ENCODE measurements around the gene HHAT. TPM values are rescaled to one million over a fixed set of nuclear protein-coding genes. Genes with fewer than 3 reads are reported as not detected.

HHAT gene
- total and polyA plus RNA-seq, 8 donors = under 0.01 to 5.8 (median 1.6) TPM

DNA sequence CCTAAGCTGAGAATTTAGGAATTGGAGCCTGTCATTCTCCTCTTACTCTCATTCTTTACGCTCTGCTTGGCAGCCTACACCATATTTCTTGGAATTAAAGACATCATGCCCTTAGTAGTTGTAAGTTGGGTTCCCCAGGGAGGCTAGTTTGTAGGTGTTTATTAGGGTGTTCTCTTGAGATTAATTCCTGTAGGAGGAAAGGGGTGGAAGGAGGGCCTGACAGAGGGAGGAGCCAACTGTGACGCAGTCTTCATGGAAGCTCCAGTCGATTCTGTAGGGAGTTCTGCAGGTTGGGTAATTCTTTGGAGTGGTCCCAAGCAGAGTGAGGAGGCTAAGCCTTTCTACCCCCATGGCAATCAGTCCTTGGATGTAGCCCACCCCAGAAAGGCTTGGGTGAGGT is 111.4 kb downstream of the HHAT start:
- DNase-seq = no peak

DNA sequence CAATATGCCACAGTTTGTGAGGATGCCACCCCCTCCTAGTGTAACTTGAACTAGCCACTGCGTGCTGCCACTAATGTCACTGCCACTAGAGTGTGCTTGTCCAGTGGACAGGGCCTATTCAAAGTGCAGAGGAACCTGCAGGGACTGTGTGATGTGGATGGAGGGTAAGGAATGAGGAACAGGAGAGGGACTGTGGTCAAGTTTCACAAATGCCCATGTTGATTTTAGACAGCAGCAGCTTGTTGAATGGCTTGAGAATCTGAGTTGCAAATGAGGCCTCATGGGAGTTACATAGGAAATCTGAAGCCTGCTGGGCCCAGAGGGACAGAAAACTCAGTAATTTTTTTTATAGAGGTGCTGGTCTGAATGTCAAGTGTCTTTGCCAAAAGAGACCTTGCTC is 112.3 kb downstream of the HHAT start:
- no peak for DNase-seq
- Histone ChIP-seq H3K9me3 (no peaks in the 10 kb centered on the region), H3K4me1 (no peaks in the 10 kb centered on the region), H3K4me3 (no peak overlapping the region), H3K36me3 (no peaks in the 10 kb centered on the region), H3K27ac (no peak overlapping the region), H3K27me3 (no peaks in the 10 kb centered on the region)
- 92 to 98% (median 94%) methylated on average over 1 of the region's 1 CpG for WGBS, 5 donors
- no peak for TF ChIP-seq EP300 (IDR thresholded peaks at IDR 0.05)
- TF ChIP-seq, protein P1, sequence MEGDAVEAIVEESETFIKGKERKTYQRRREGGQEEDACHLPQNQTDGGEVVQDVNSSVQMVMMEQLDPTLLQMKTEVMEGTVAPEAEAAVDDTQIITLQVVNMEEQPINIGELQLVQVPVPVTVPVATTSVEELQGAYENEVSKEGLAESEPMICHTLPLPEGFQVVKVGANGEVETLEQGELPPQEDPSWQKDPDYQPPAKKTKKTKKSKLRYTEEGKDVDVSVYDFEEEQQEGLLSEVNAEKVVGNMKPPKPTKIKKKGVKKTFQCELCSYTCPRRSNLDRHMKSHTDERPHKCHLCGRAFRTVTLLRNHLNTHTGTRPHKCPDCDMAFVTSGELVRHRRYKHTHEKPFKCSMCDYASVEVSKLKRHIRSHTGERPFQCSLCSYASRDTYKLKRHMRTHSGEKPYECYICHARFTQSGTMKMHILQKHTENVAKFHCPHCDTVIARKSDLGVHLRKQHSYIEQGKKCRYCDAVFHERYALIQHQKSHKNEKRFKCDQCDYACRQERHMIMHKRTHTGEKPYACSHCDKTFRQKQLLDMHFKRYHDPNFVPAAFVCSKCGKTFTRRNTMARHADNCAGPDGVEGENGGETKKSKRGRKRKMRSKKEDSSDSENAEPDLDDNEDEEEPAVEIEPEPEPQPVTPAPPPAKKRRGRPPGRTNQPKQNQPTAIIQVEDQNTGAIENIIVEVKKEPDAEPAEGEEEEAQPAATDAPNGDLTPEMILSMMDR (IDR thresholded peaks at IDR 0.05) = no peak
- TF ChIP-seq POLR2A (IDR thresholded peaks at IDR 0.05) = no peak
- no peak for TF ChIP-seq POLR2AphosphoS5 (IDR thresholded peaks at IDR 0.05)
- intact Hi-C loops (cut with DNase I; ENCODE audit: low total_unique reads) = no loop called here

More for the DNA sequence above, 111.4 kb downstream of the HHAT start:
- 86 to 94% (median 91%) methylated on average over 3 of the region's 3 CpGs for WGBS, 5 donors
- Histone ChIP-seq H3K27ac (no peak overlapping the region), H3K4me1 (no peaks in the 10 kb centered on the region), H3K9me3 (no peaks in the 10 kb centered on the region), H3K36me3 (no peaks in the 10 kb centered on the region), H3K27me3 (no peaks in the 10 kb centered on the region), H3K4me3 (no peak overlapping the region)
- intact Hi-C loops (cut with DNase I; ENCODE audit: low total_unique reads) = no loop called here
- TF ChIP-seq POLR2A (IDR thresholded peaks at IDR 0.05) (no peak), POLR2AphosphoS5 (IDR thresholded peaks at IDR 0.05) (no peak), EP300 (IDR thresholded peaks at IDR 0.05) (no peak)
- TF ChIP-seq, protein P1 (IDR thresholded peaks at IDR 0.05) = no peak

DNA sequence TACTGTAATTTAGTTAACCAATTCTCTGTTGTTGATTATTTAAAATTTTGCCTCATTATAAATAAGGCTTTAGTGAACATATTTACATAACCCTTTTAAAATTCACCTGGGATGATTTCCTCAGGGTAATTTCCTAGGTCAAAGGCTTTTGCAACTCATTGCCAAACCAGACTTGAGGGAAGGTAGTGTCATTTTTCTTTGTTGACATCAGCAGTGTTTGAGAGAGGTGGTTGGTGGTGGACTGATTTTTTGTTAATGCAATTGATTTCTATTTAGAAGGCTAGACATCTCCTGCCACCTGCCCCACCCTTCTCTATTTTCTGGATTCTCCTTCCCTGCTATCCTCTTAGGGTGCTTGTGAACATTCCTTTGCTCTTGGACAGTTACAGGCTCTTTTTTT is 116.8 kb downstream of the HHAT start:
- Histone ChIP-seq H3K4me1 (no peaks in the 10 kb centered on the region), H3K9me3 (no peaks in the 10 kb centered on the region), H3K4me3 (no peak overlapping the region), H3K27me3 (no peaks in the 10 kb centered on the region), H3K27ac (no peak overlapping the region), H3K36me3 (no peaks in the 10 kb centered on the region)
- DNase-seq = no peak
- intact Hi-C loops (cut with DNase I; ENCODE audit: low total_unique reads) = no loop called here
- no peak for TF ChIP-seq POLR2A (IDR thresholded peaks at IDR 0.05)
- TF ChIP-seq POLR2AphosphoS5 (IDR thresholded peaks at IDR 0.05) = no peak
- TF ChIP-seq, protein P1 (IDR thresholded peaks at IDR 0.05) = no peak
- no peak for TF ChIP-seq EP300 (IDR thresholded peaks at IDR 0.05)

DNA sequence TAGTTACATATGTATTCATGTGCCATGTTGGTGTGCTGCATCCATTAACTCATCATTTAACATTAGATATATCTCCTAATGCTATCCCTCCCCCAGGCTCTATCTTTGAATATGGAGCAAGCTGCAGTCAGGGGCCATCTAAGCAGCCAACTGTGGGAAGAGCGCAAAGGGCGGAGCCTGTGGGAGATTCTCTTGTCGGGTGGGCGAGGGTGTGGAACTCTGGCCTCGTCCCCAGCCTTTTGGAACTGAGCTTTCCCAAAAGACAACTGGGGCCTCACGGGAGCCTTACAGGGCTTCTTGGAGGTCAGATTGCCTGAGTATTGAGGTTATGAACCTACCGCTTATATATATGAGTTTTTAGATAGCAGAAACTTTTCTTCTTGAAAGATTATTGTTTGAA is 117.2 kb downstream of the HHAT start:
- no peak for DNase-seq
- H3K9me3 ChIP-seq = no peaks in the 10 kb centered on the region
- H3K4me1 ChIP-seq = no peaks in the 10 kb centered on the region
- no peaks in the 10 kb centered on the region for H3K27me3 ChIP-seq
- TF ChIP-seq POLR2A (IDR thresholded peaks at IDR 0.05) = no peak
- TF ChIP-seq, protein P1 (IDR thresholded peaks at IDR 0.05) = no peak
- TF ChIP-seq EP300 (IDR thresholded peaks at IDR 0.05) = no peak
- TF ChIP-seq POLR2AphosphoS5 (IDR thresholded peaks at IDR 0.05) = no peak
- 81 to 84% (median 81%) methylated on average over 7 of the region's 7 CpGs for WGBS, 5 donors
- H3K27ac ChIP-seq = no peak overlapping the region
- no peaks in the 10 kb centered on the region for H3K36me3 ChIP-seq
- intact Hi-C loops (cut with DNase I; ENCODE audit: low total_unique reads) = no loop called here
- H3K4me3 ChIP-seq = no peak overlapping the region

All from stomach (tissue), 9 donors.